Astrocyte of the spinal cord (primary cell): ENCODE measurements around the gene HRH1.
A peak's percentile ranks its signal among the peaks of the same experiment; 100 is the strongest.
"Not testable (repeated sequence)": the region's sequence is repeated elsewhere in the genome, so short reads cannot be mapped to it uniquely, and the experiment has no call there.

Experiments used
- DNase-seq: peaks from one replicate; pipeline ENCODE4 v3.0.0; 2011; ENCODE audit warnings: low read depth, low spot score
- H3K4me3 ChIP-seq: 2 replicates; pipeline ENCODE4 v1.5.1; 2011; ENCODE audit warnings: low read depth, mild to moderate bottlenecking, low read length, moderate library complexity
- CTCF ChIP-seq: IDR thresholded peaks from 2 replicates; pipeline ENCODE4 v1.5.1; 2012; ENCODE audit warnings: low read depth, mild to moderate bottlenecking, low read length, inconsistent platforms
- in situ Hi-C: cut with HindIII; loops from 2 replicates; pipeline ENCODE4 v1.10.0; 2017; ENCODE audit warnings: low sequenced_read_pairs

The HRH1 gene

GRCh38 chr3:11212299-11212608 lies 58.0 kb downstream of the HRH1 start:
- peak; percentile 74 for DNase-seq
- in situ Hi-C loops, result no loop called here
- TF ChIP-seq CTCF, result no peak
- H3K4me3 ChIP-seq, result no peak overlapping the region

GRCh38 chr3:11212784-11213183 lies 58.5 kb downstream of the HRH1 start:
- no peak for TF ChIP-seq CTCF
- no peak for DNase-seq
- H3K4me3 ChIP-seq, result no peak overlapping the region
- in situ Hi-C loops, result no loop called here

- H3K4me3 ChIP-seq, result no peak overlapping the region
- in situ Hi-C loops, result no loop called here
- DNase-seq, result no peak
- TF ChIP-seq CTCF, result no peak
These were observed 59.6 kb downstream of the HRH1 start for GRCh38 chr3:11213810-11214450.

GRCh38 chr3:11214451-11214978 lies 60.2 kb downstream of the HRH1 start:
- no peak for TF ChIP-seq CTCF
- no peak overlapping the region for H3K4me3 ChIP-seq
- in situ Hi-C loops, result no loop called here
- DNase-seq, result no peak

- DNase-seq, in situ Hi-C loops, H3K4me3 ChIP-seq: not testable (repeated sequence)
These were observed 63.1 kb downstream of the HRH1 start for GRCh38 chr3:11217370-11217769.

- H3K4me3 ChIP-seq, result no peak overlapping the region
- TF ChIP-seq CTCF, result no peak
- in situ Hi-C loops, result no loop called here
- no peak for DNase-seq
These were observed 65.9 kb downstream of the HRH1 start for GRCh38 chr3:11220230-11220629.

GRCh38 chr3:11221818-11222415 lies 67.6 kb downstream of the HRH1 start:
- peak; percentile 24 for TF ChIP-seq CTCF
- H3K4me3 ChIP-seq, result no peak overlapping the region
- in situ Hi-C loops, result no loop called here
- DNase-seq, result no peak
